WERI-Rb-1 (cell line): ENCODE results near the gene CCER1.

Experiments used
- DNase-seq: peaks from one replicate; pipeline ENCODE4 v3.0.0-alpha.2; 2020
- H3K27ac ChIP-seq: fragments of 250-450 bp; sonication (Bioruptor Pico); 2 replicates; pipeline ENCODE4 v1.5.1; 2020; ENCODE audit warnings: mild to moderate bottlenecking, moderate library complexity
- H3K27me3 ChIP-seq: fragments of 250-450 bp; sonication (Bioruptor Pico); 2 replicates; pipeline ENCODE4 v1.5.1; 2021; ENCODE audit warnings: mild to moderate bottlenecking, low read depth, moderate library complexity; ENCODE audit not compliant: insufficient read depth, severe bottlenecking
- H3K36me3 ChIP-seq: fragments of 250-450 bp; sonication (Bioruptor Pico); 2 replicates; pipeline ENCODE4 v1.5.1; 2020; ENCODE audit warnings: mild to moderate bottlenecking, moderate library complexity
- H3K4me3 ChIP-seq: 2 replicates; pipeline ENCODE4 v1.5.1; 2011; ENCODE audit warnings: low read depth, mild to moderate bottlenecking, control low read depth, low read length
- H3K9me3 ChIP-seq: fragments of 250-450 bp; sonication (Bioruptor Pico); 2 replicates; pipeline ENCODE4 v1.5.1; 2021; ENCODE audit warnings: mild to moderate bottlenecking, moderate library complexity; ENCODE audit not compliant: severe bottlenecking
- CTCF ChIP-seq: IDR thresholded peaks from 2 replicates; pipeline ENCODE4 v1.5.1; 2011; ENCODE audit warnings: low read depth, mild to moderate bottlenecking, control low read depth, inconsistent platforms, low read length

The CCER1 gene

GRCh38 chr12:90974286-90974685 is 19.3 kb upstream of the CCER1 start:
- Histone ChIP-seq H3K4me3 (no peak overlapping the region), H3K9me3 (no peaks in the 10 kb centered on the region), H3K27ac (no peak overlapping the region), H3K36me3 (no peaks in the 10 kb centered on the region), H3K27me3 (no peaks in the 10 kb centered on the region)
- DNase-seq: no peak
- TF ChIP-seq CTCF: no peak

GRCh38 chr12:90972226-90972625 is 17.2 kb upstream of the CCER1 start:
- DNase-seq: no peak
- TF ChIP-seq CTCF: no peak
- Histone ChIP-seq H3K27me3 (no peaks in the 10 kb centered on the region), H3K4me3 (no peak overlapping the region), H3K36me3 (no peaks in the 10 kb centered on the region), H3K9me3 (no peaks in the 10 kb centered on the region), H3K27ac (no peak overlapping the region)

GRCh38 chr12:90970911-90971310 is 15.9 kb upstream of the CCER1 start:
- Histone ChIP-seq H3K27me3 (no peaks in the 10 kb centered on the region), H3K4me3 (no peak overlapping the region), H3K36me3 (no peaks in the 10 kb centered on the region), H3K27ac (no peak overlapping the region), H3K9me3 (no peaks in the 10 kb centered on the region)
- DNase-seq: no peak
- no peak for TF ChIP-seq CTCF

- Histone ChIP-seq H3K9me3 (no peaks in the 10 kb centered on the region), H3K27me3 (no peaks in the 10 kb centered on the region), H3K36me3 (no peaks in the 10 kb centered on the region), H3K27ac (no peak overlapping the region), H3K4me3 (no peak overlapping the region)
- DNase-seq: no peak
- TF ChIP-seq CTCF: no peak
Measured at GRCh38 chr12:90970471-90970870, 15.5 kb upstream of the CCER1 start.

GRCh38 chr12:90969851-90970250 is 14.9 kb upstream of the CCER1 start:
- H3K27ac ChIP-seq: no peak overlapping the region
- no peaks in the 10 kb centered on the region for H3K9me3 ChIP-seq
- DNase-seq: no peak
- no peak for TF ChIP-seq CTCF
- H3K36me3 ChIP-seq: no peaks in the 10 kb centered on the region
- no peak overlapping the region for H3K4me3 ChIP-seq
- H3K27me3 ChIP-seq: no peaks in the 10 kb centered on the region

- H3K36me3 ChIP-seq: no peaks in the 10 kb centered on the region
- no peak for TF ChIP-seq CTCF
- no peak overlapping the region for H3K27ac ChIP-seq
- H3K27me3 ChIP-seq: no peaks in the 10 kb centered on the region
- H3K9me3 ChIP-seq: no peaks in the 10 kb centered on the region
- no peak for DNase-seq
- no peak overlapping the region for H3K4me3 ChIP-seq
Measured at GRCh38 chr12:90969346-90969745, 14.4 kb upstream of the CCER1 start.
